Psoas muscle (tissue), 8 donors: ENCODE data around the gene CHN2. TPM values are rescaled to one million over a fixed set of nuclear protein-coding genes. Genes with fewer than 3 reads are reported as not detected.

ENCODE experiments used
- ATAC-seq, 4 donors: fragments of 200-7000 bp; cut with Tn5 transposase; one replicate each; pipeline ENCODE4 v1.9.1; 2020; ENCODE audit warnings: moderate library complexity in 3 of 4, mild to moderate bottlenecking in 2 of 4
- DNase-seq, 2 donors: peaks; one replicate each; pipeline ENCODE4 v3.0.0-alpha.2; 2020
- H3K27ac ChIP-seq: fragments of 200-600 bp; one replicate; pipeline ENCODE4 v1.8.0; 2022
- H3K27me3 ChIP-seq, 3 donors: fragments of 200-600 bp in 1 of 3; one replicate each; pipeline versions ENCODE4 v1.6.1 to v1.8.0; 2013 to 2022; ENCODE audit warnings: low read length in 2 of 3, mild to moderate bottlenecking in 2 of 3, moderate library complexity in 1 of 3; ENCODE audit not compliant: insufficient read depth in 3 of 3
- H3K36me3 ChIP-seq, 2 donors: fragments of 200-600 bp in 1 of 2; one replicate each; pipeline versions ENCODE4 v1.6.1 to v1.8.0; 2013 to 2022; ENCODE audit warnings: low read depth in 1 of 2, mild to moderate bottlenecking in 1 of 2, moderate library complexity in 1 of 2; ENCODE audit not compliant: insufficient read depth in 1 of 2
- H3K4me1 ChIP-seq: fragments of 200-600 bp; one replicate; pipeline ENCODE4 v1.8.0; 2022
- H3K4me3 ChIP-seq: fragments of 200-600 bp; one replicate; pipeline ENCODE4 v1.8.0; 2022; ENCODE audit warnings: mild to moderate bottlenecking
- H3K9me3 ChIP-seq: fragments of 200-600 bp; one replicate; pipeline ENCODE4 v1.8.0; 2022
- CTCF ChIP-seq: fragments of 200-600 bp; IDR thresholded peaks from one replicate; pipeline ENCODE4 v1.8.0; 2022; ENCODE audit warnings: antibody characterized with exemption
- WGBS, 3 donors: extraction: QIAGEN DNeasy Blood & Tissue Kit; methylation state at CpG; one replicate each; pipeline versions ENCODE4 v1.1.6 to v1.1.7; 2013; 5-methylcytosine and 5-hydroxymethylcytosine counted together
- intact Hi-C, 2 donors: fragments of 100-400 bp; cut with DNase I; formaldehyde crosslinking; loops; one replicate each; pipeline versions ENCODE4 v1.11.0 to v1.14.2; 2022
- polyA plus RNA-seq, 3 donors: library from polyadenylated mRNA; stranded (reverse); fragments of 200-250 nt; gene quantifications; one replicate each; pipeline ENCODE4 v1.2.3, GENCODE V29; 2013
- total RNA-seq, 4 donors: library from RNA; stranded (reverse); fragmentation: NEBNext Ultra II Directional in 2 of 4; extraction: Animal tissue kit (Norgen Biotek cat#: 25700) in 2 of 4; gene quantifications; one replicate each; pipeline versions ENCODE4 v1.2.1 to v1.2.4, GENCODE V29; 2021 to 2023
- donor health status: healthy with polysubstance abuse.
- donor health status: DM: no; HTN: no; CAD: no; lungs with moderate emphysema.
- donor health status: Bipolar disorder and iron deficiency.
- donor health status: healthy.
- donor health status: DM: yes; HTN: yes; CAD: no.
- donor health status: DM: no; HTN: no; CAD: no.
- donor health status: DM: no; HTN: no; CAD: no.
- donor health status: DM: yes; HTN: yes; CAD: no.

CHN2 gene
- total and polyA plus RNA-seq, 7 donors: 0.43 to 18.1 (median 2.3) TPM

- Histone ChIP-seq H3K4me1 (no peaks in the 10 kb centered on the region), H3K27ac (no peak overlapping the region), H3K27me3 (no peaks in the 10 kb centered on the region), H3K4me3 (no peak overlapping the region), H3K9me3 (no peaks in the 10 kb centered on the region), H3K36me3 (no peaks in the 10 kb centered on the region)
- ATAC-seq (no peak), DNase-seq (no peak)
- intact Hi-C loops: no loop called here
- WGBS, 3 donors: 82 to 91% (median 84%) methylated on average over 9 of the region's 9 CpGs
- TF ChIP-seq CTCF: no peak
Measured at GRCh38 chr7:29291723-29292618, 97.4 kb downstream of the CHN2 start.

GRCh38 chr7:29292886-29293658 is 98.5 kb downstream of the CHN2 start:
- TF ChIP-seq CTCF: no peak
- no peak for ATAC-seq
- no peaks in the 10 kb centered on the region for H3K9me3 ChIP-seq
- H3K27ac ChIP-seq: no peak overlapping the region
- no peaks in the 10 kb centered on the region for H3K4me1 ChIP-seq
- intact Hi-C loops: no loop called here
- DNase-seq: no peak
- WGBS, 3 donors: 82 to 91% (median 87%) methylated on average over 12 of the region's 12 CpGs
- no peak overlapping the region for H3K4me3 ChIP-seq
- H3K36me3 ChIP-seq: no peaks in the 10 kb centered on the region
- H3K27me3 ChIP-seq: no peaks in the 10 kb centered on the region

GRCh38 chr7:29296421-29296820 is 101.8 kb downstream of the CHN2 start:
- DNase-seq: no peak
- Histone ChIP-seq H3K4me3 (no peak overlapping the region), H3K27me3 (peaks cover 0 to 2% (median 0%) of the 10 kb centered on the region in 3 donors), H3K9me3 (no peaks in the 10 kb centered on the region), H3K36me3 (no peaks in the 10 kb centered on the region), H3K4me1 (no peaks in the 10 kb centered on the region), H3K27ac (no peak overlapping the region)
- intact Hi-C loops: no loop called here
- ATAC-seq: no peak
- TF ChIP-seq CTCF: no peak

- H3K27me3 ChIP-seq: peaks cover 0 to 2% (median 0%) of the 10 kb centered on the region in 3 donors
- 67 to 77% (median 70%) methylated on average over 16 of the region's 16 CpGs for WGBS, 3 donors
- DNase-seq: no peak
- H3K27ac ChIP-seq: no peak overlapping the region
- no peak for ATAC-seq
- TF ChIP-seq CTCF: no peak
- H3K9me3 ChIP-seq: no peaks in the 10 kb centered on the region
- H3K4me1 ChIP-seq: no peaks in the 10 kb centered on the region
- no peaks in the 10 kb centered on the region for H3K36me3 ChIP-seq
- intact Hi-C loops: no loop called here
- no peak overlapping the region for H3K4me3 ChIP-seq
Measured at GRCh38 chr7:29297194-29297890, 102.8 kb downstream of the CHN2 start.
